Transverse colon (tissue), 4 donors: ENCODE measurements around the gene WDR74. TPM values are rescaled to one million over a fixed set of nuclear protein-coding genes. Genes with fewer than 3 reads are reported as not detected.

ENCODE experiments used
- DNase-seq: peaks from one replicate; pipeline ENCODE4 v3.0.0-alpha.2; 2019
- H3K27ac ChIP-seq, 4 donors: fragments of 200-600 bp; sonication (generic); 2 replicates each; pipeline ENCODE4 v1.5.1; 2016 to 2018; ENCODE audit warnings: inconsistent platforms in 4 of 4
- H3K27me3 ChIP-seq: fragments of 200-600 bp; sonication (generic); 2 replicates; pipeline ENCODE4 v1.5.1; 2017; ENCODE audit warnings: inconsistent platforms
- H3K36me3 ChIP-seq, 4 donors: fragments of 200-600 bp; sonication (generic); 2 replicates each; pipeline ENCODE4 v1.5.1; 2017 to 2019; ENCODE audit warnings: inconsistent platforms in 4 of 4
- H3K4me1 ChIP-seq, 4 donors: fragments of 200-600 bp; sonication (generic); 2 replicates each; pipeline ENCODE4 v1.5.1; 2017 to 2020; ENCODE audit warnings: inconsistent platforms in 4 of 4
- H3K4me3 ChIP-seq, 4 donors: fragments of 200-600 bp; sonication (generic); 1 replicate in 1 of 4; 2 replicates in 3 of 4; pipeline versions ENCODE4 v1.5.1 to v1.6.1; 2017 to 2019; ENCODE audit warnings: inconsistent platforms in 4 of 4
- H3K9me3 ChIP-seq, 2 donors: fragments of 200-600 bp; sonication (generic); 2 replicates each; pipeline ENCODE4 v1.5.1; 2017 to 2019; ENCODE audit warnings: inconsistent platforms in 2 of 2
- CTCF ChIP-seq, 5 experiments: fragments of 200-600 bp in 3 of 5; fragments of 450-650 bp in 2 of 5; sonication (generic) in 3 of 5; IDR thresholded peaks; 1 replicate in 2 of 5; 2 replicates in 3 of 5; pipeline ENCODE4 v1.5.1; 2016 to 2017; ENCODE audit warnings: antibody characterized with exemption in 5 of 5, inconsistent platforms in 3 of 5, mild to moderate bottlenecking in 2 of 5, moderate library complexity in 1 of 5
- EP300 ChIP-seq: sonication (generic); formaldehyde crosslinking; IDR thresholded peaks from one replicate; pipeline ENCODE4 v1.6.1; 2017; ENCODE audit warnings: antibody characterized with exemption, low read depth
- POLR2A ChIP-seq: fragments of 450-650 bp; IDR thresholded peaks from one replicate; pipeline ENCODE4 v1.6.1; 2016; ENCODE audit warnings: antibody characterized with exemption, mild to moderate bottlenecking, moderate library complexity
- POLR2AphosphoS5 ChIP-seq, 3 donors: sonication (generic); formaldehyde crosslinking; IDR thresholded peaks; one replicate each; pipeline ENCODE4 v1.6.1; 2016; ENCODE audit warnings: antibody characterized with exemption in 3 of 3
- WGBS, 2 donors: methylation state at CpG; one replicate each; pipeline ENCODE4 v1.1.5; 2018; ENCODE audit warnings: low coverage in 1 of 2; 5-methylcytosine and 5-hydroxymethylcytosine counted together
- in situ Hi-C, 4 donors: fragments of 200-750 bp; cut with MboI; loops; one replicate each; pipeline versions ENCODE4 v1.15.0 to v1.15.1; 2017; ENCODE audit warnings: low sequenced_read_pairs in 3 of 4, low pct_ligation_motif_present in 1 of 4, low pct_unique_long_range_greater_than_20kb in 1 of 4
- intact Hi-C: fragments of 100-400 bp; cut with DNase I; formaldehyde crosslinking; loops from one replicate; pipeline ENCODE4 v1.15.1; 2023; ENCODE audit warnings: low total_unique reads
- total RNA-seq, 4 donors: library from RNA; depleted of rRNA; stranded (reverse); fragments of >200 nt; gene quantifications; one replicate each; pipeline ENCODE4 v1.1.0, GENCODE V29; 2016

The WDR74 gene
- total RNA-seq, 4 donors from 2014 or later: 25.3 to 37.8 (median 27.6) TPM

GRCh38 chr11:62794201-62794775 lies 45.1 kb downstream of the WDR74 start:
- H3K36me3 ChIP-seq: peaks cover 0 to 67% (median 30%) of the 10 kb centered on the region in 4 donors
- H3K9me3 ChIP-seq: no peaks in the 10 kb centered on the region
- TF ChIP-seq POLR2A (no peak), POLR2AphosphoS5 (IDR thresholded peaks at IDR 0.05) (no peak), EP300 (no peak), CTCF (IDR thresholded peaks at IDR 0.05) (no peak)
- 93 to 97% methylated on average over 5 to 8 of the region's 8 CpGs for WGBS, 2 donors
- H3K27me3 ChIP-seq: no peaks in the 10 kb centered on the region
- no peak for DNase-seq
- peaks cover 15 to 27% (median 21%) of the 10 kb centered on the region in 4 donors for H3K4me1 ChIP-seq
- intact Hi-C loops: no loop called here
- no peak overlapping the region for H3K4me3 ChIP-seq
- in situ Hi-C loops: no loop called here
- H3K27ac ChIP-seq: no peak overlapping the region

GRCh38 chr11:62792202-62792575 lies 47.2 kb downstream of the WDR74 start:
- peak overlapping the region in 3 of 4 donors; percentile 75 to 92 (median 87) for H3K4me3 ChIP-seq
- H3K4me1 ChIP-seq: peaks cover 15 to 44% (median 35%) of the 10 kb centered on the region in 4 donors
- H3K9me3 ChIP-seq: no peaks in the 10 kb centered on the region
- no peaks in the 10 kb centered on the region for H3K27me3 ChIP-seq
- peak overlapping the region; percentile 87 to 92 (median 90) for H3K27ac ChIP-seq
- H3K36me3 ChIP-seq: peaks cover 0 to 47% (median 19%) of the 10 kb centered on the region in 4 donors
- in situ Hi-C loops: no loop called here
- TF ChIP-seq POLR2A (no peak), POLR2AphosphoS5 (IDR thresholded peaks at IDR 0.05) (no peak), EP300 (no peak), CTCF (IDR thresholded peaks at IDR 0.05) (no peak)
- intact Hi-C loops: no loop called here
- DNase-seq: peak; percentile 29
- WGBS, 2 donors: 0 to 37% methylated on average over 1 to 10 of the region's 11 CpGs

- 0% methylated on average over 1 to 47 of the region's 58 CpGs for WGBS, 2 donors
- peak; percentile 93 for DNase-seq
- in situ Hi-C loops (no loop called here), intact Hi-C loops (no loop called here)
- peak; percentile 92 to 96 (median 93) for TF ChIP-seq POLR2AphosphoS5 (IDR thresholded peaks at IDR 0.05)
- TF ChIP-seq CTCF (IDR thresholded peaks at IDR 0.05): peak; percentile 18 to 46 (median 30)
- peak; percentile 91 for TF ChIP-seq POLR2A
- TF ChIP-seq EP300: no peak
- H3K4me1 ChIP-seq: peaks cover 15 to 44% (median 35%) of the 10 kb centered on the region in 4 donors
- peak within 1 kb of the TSS; percentile 87 to 92 (median 90) for H3K27ac ChIP-seq
- no peaks in the 10 kb centered on the region for H3K27me3 ChIP-seq
- no peaks in the 10 kb centered on the region for H3K9me3 ChIP-seq
- H3K36me3 ChIP-seq: peaks cover 0 to 44% (median 17%) of the 10 kb centered on the region in 4 donors
- H3K4me3 ChIP-seq: peak within 1 kb of the TSS; percentile 70 to 92 (median 81)
Observed at GRCh38 chr11:62791501-62792201, 47.7 kb downstream of the WDR74 start, which contains the start of gene TMEM223. Gene TMEM223, minus strand, starts transcription at chr11:62792006. Its CDS starts 12 bp downstream, at chr11:62791994.

GRCh38 chr11:62789576-62789975 lies 49.8 kb downstream of the WDR74 start:
- no peak for TF ChIP-seq POLR2AphosphoS5 (IDR thresholded peaks at IDR 0.05)
- TF ChIP-seq CTCF (IDR thresholded peaks at IDR 0.05): no peak
- no peak for TF ChIP-seq EP300
- no peak for TF ChIP-seq POLR2A
- in situ Hi-C loops: loop anchor here in 3 of 4 donors (5.0 to 10.0 kb wide), 2 partner anchors 73 to 75 kb away; no protein-coding TSS in a partner anchor
- peaks cover 0 to 23% (median 5%) of the 10 kb centered on the region in 4 donors for H3K36me3 ChIP-seq

More at GRCh38 chr11:62789576-62789975, 49.8 kb downstream of the WDR74 start:
- WGBS, 2 donors: 64% methylated on average over 3 of the region's 3 CpGs; no CpG with 5 or more reads in 1 of the 2 donors
- Histone ChIP-seq H3K27me3 (no peaks in the 10 kb centered on the region), H3K9me3 (no peaks in the 10 kb centered on the region), H3K27ac (no peak overlapping the region), H3K4me1 (peaks cover 24 to 53% (median 43%) of the 10 kb centered on the region in 4 donors), H3K4me3 (no peak overlapping the region)
- intact Hi-C loops: no loop called here
- no peak for DNase-seq
